ENCODE data around the gene TLX3.

TLX3 gene

GRCh38 chr5:171308453-171309275, at the start of gene TLX3:
Gene TLX3, plus strand, starts transcription at chr5:171309248. Its CDS starts 118 bp downstream, at chr5:171309366.
- Histone ChIP-seq H3K9ac (ENCODE audit: low read length) (no peak within 1 kb of the TSS), H3K4me3 (ENCODE audit: low read length) (no peak within 1 kb of the TSS), H3K9me3 (ENCODE audit: control insufficient read depth, low read length) (peaks cover 3% of the 10 kb centered on the region), H3K4me1 (ENCODE audit: control insufficient read depth, insufficient read depth, low read length) (no peaks in the 10 kb centered on the region), H3K36me3 (ENCODE audit: control insufficient read depth, insufficient read depth, low read length, severe bottlenecking) (no peaks in the 10 kb centered on the region), H3K27me3 (replicated peaks; ENCODE audit: control insufficient read depth, insufficient read depth, low read length) (peaks cover 85% of the 10 kb centered on the region)
- DNase-seq (ENCODE audit: low read depth), result no peak

GRCh38 chr5:171261361-171261760, 47.7 kb upstream of the TLX3 start:
- DNase-seq (ENCODE audit: low read depth), result no peak
- Histone ChIP-seq H3K4me3 (ENCODE audit: low read length) (no peak overlapping the region), H3K4me1 (ENCODE audit: control insufficient read depth, insufficient read depth, low read length) (no peaks in the 10 kb centered on the region), H3K36me3 (ENCODE audit: control insufficient read depth, insufficient read depth, low read length, severe bottlenecking) (no peaks in the 10 kb centered on the region), H3K27me3 (replicated peaks; ENCODE audit: control insufficient read depth, insufficient read depth, low read length) (no peaks in the 10 kb centered on the region), H3K9me3 (ENCODE audit: control insufficient read depth, low read length) (no peaks in the 10 kb centered on the region), H3K9ac (ENCODE audit: low read length) (no peak overlapping the region)

- no peaks in the 10 kb centered on the region for H3K27me3 ChIP-seq (replicated peaks; ENCODE audit: control insufficient read depth, insufficient read depth, low read length)
- no peaks in the 10 kb centered on the region for H3K36me3 ChIP-seq (ENCODE audit: control insufficient read depth, insufficient read depth, low read length, severe bottlenecking)
- no peak for DNase-seq (ENCODE audit: low read depth)
- H3K9ac ChIP-seq (ENCODE audit: low read length), result no peak overlapping the region
- H3K9me3 ChIP-seq (ENCODE audit: control insufficient read depth, low read length), result no peaks in the 10 kb centered on the region
- H3K4me3 ChIP-seq (ENCODE audit: low read length), result no peak overlapping the region
- no peaks in the 10 kb centered on the region for H3K4me1 ChIP-seq (ENCODE audit: control insufficient read depth, insufficient read depth, low read length)
Observed at GRCh38 chr5:171261904-171262303, 47.1 kb upstream of the TLX3 start.

GRCh38 chr5:171263181-171263580, 45.9 kb upstream of the TLX3 start:
- H3K36me3 ChIP-seq (ENCODE audit: control insufficient read depth, insufficient read depth, low read length, severe bottlenecking), result no peaks in the 10 kb centered on the region
- H3K4me1 ChIP-seq (ENCODE audit: control insufficient read depth, insufficient read depth, low read length), result no peaks in the 10 kb centered on the region
- no peaks in the 10 kb centered on the region for H3K27me3 ChIP-seq (replicated peaks; ENCODE audit: control insufficient read depth, insufficient read depth, low read length)
- H3K9me3 ChIP-seq (ENCODE audit: control insufficient read depth, low read length), result no peaks in the 10 kb centered on the region
- DNase-seq (ENCODE audit: low read depth), result no peak
- no peak overlapping the region for H3K4me3 ChIP-seq (ENCODE audit: low read length)
- H3K9ac ChIP-seq (ENCODE audit: low read length), result no peak overlapping the region

- Histone ChIP-seq H3K9ac (ENCODE audit: low read length) (no peak overlapping the region), H3K27me3 (replicated peaks; ENCODE audit: control insufficient read depth, insufficient read depth, low read length) (no peaks in the 10 kb centered on the region), H3K4me3 (ENCODE audit: low read length) (no peak overlapping the region), H3K36me3 (ENCODE audit: control insufficient read depth, insufficient read depth, low read length, severe bottlenecking) (no peaks in the 10 kb centered on the region), H3K4me1 (ENCODE audit: control insufficient read depth, insufficient read depth, low read length) (peaks cover 8% of the 10 kb centered on the region), H3K9me3 (ENCODE audit: control insufficient read depth, low read length) (no peaks in the 10 kb centered on the region)
- DNase-seq (ENCODE audit: low read depth), result no peak
Observed at GRCh38 chr5:171264843-171265242, 44.2 kb upstream of the TLX3 start.

GRCh38 chr5:171268700-171269620, 40.1 kb upstream of the TLX3 start:
- H3K27me3 ChIP-seq (replicated peaks; ENCODE audit: control insufficient read depth, insufficient read depth, low read length), result no peaks in the 10 kb centered on the region
- H3K36me3 ChIP-seq (ENCODE audit: control insufficient read depth, insufficient read depth, low read length, severe bottlenecking), result no peaks in the 10 kb centered on the region
- H3K4me3 ChIP-seq (ENCODE audit: low read length), result no peak overlapping the region
- no peaks in the 10 kb centered on the region for H3K9me3 ChIP-seq (ENCODE audit: control insufficient read depth, low read length)
- peaks cover 21% of the 10 kb centered on the region for H3K4me1 ChIP-seq (ENCODE audit: control insufficient read depth, insufficient read depth, low read length)
- H3K9ac ChIP-seq (ENCODE audit: low read length), result no peak overlapping the region
- no peak for DNase-seq (ENCODE audit: low read depth)

GRCh38 chr5:171269717-171270116, 39.3 kb upstream of the TLX3 start:
- Histone ChIP-seq H3K36me3 (ENCODE audit: control insufficient read depth, insufficient read depth, low read length, severe bottlenecking) (no peaks in the 10 kb centered on the region), H3K9me3 (ENCODE audit: control insufficient read depth, low read length) (no peaks in the 10 kb centered on the region), H3K4me3 (ENCODE audit: low read length) (no peak overlapping the region), H3K4me1 (ENCODE audit: control insufficient read depth, insufficient read depth, low read length) (peaks cover 21% of the 10 kb centered on the region), H3K27me3 (replicated peaks; ENCODE audit: control insufficient read depth, insufficient read depth, low read length) (no peaks in the 10 kb centered on the region), H3K9ac (ENCODE audit: low read length) (no peak overlapping the region)
- peak; percentile 88 for DNase-seq (ENCODE audit: low read depth)

GRCh38 chr5:171270136-171270535, 38.9 kb upstream of the TLX3 start:
- no peaks in the 10 kb centered on the region for H3K36me3 ChIP-seq (ENCODE audit: control insufficient read depth, insufficient read depth, low read length, severe bottlenecking)
- H3K27me3 ChIP-seq (replicated peaks; ENCODE audit: control insufficient read depth, insufficient read depth, low read length), result no peaks in the 10 kb centered on the region
- no peak overlapping the region for H3K4me3 ChIP-seq (ENCODE audit: low read length)
- peaks cover 21% of the 10 kb centered on the region for H3K4me1 ChIP-seq (ENCODE audit: control insufficient read depth, insufficient read depth, low read length)
- peak; percentile 66 for DNase-seq (ENCODE audit: low read depth)
- H3K9ac ChIP-seq (ENCODE audit: low read length), result no peak overlapping the region
- no peaks in the 10 kb centered on the region for H3K9me3 ChIP-seq (ENCODE audit: control insufficient read depth, low read length)

- no peaks in the 10 kb centered on the region for H3K27me3 ChIP-seq (replicated peaks; ENCODE audit: control insufficient read depth, insufficient read depth, low read length)
- H3K4me1 ChIP-seq (ENCODE audit: control insufficient read depth, insufficient read depth, low read length), result peaks cover 21% of the 10 kb centered on the region
- DNase-seq (ENCODE audit: low read depth), result no peak
- no peaks in the 10 kb centered on the region for H3K36me3 ChIP-seq (ENCODE audit: control insufficient read depth, insufficient read depth, low read length, severe bottlenecking)
- H3K4me3 ChIP-seq (ENCODE audit: low read length), result no peak overlapping the region
- no peaks in the 10 kb centered on the region for H3K9me3 ChIP-seq (ENCODE audit: control insufficient read depth, low read length)
- no peak overlapping the region for H3K9ac ChIP-seq (ENCODE audit: low read length)
Observed at GRCh38 chr5:171271798-171272197, 37.2 kb upstream of the TLX3 start.

GRCh38 chr5:171272996-171273970, 35.8 kb upstream of the TLX3 start:
- Histone ChIP-seq H3K4me3 (ENCODE audit: low read length) (no peak overlapping the region), H3K9ac (ENCODE audit: low read length) (no peak overlapping the region), H3K27me3 (replicated peaks; ENCODE audit: control insufficient read depth, insufficient read depth, low read length) (no peaks in the 10 kb centered on the region), H3K4me1 (ENCODE audit: control insufficient read depth, insufficient read depth, low read length) (peaks cover 21% of the 10 kb centered on the region), H3K9me3 (ENCODE audit: control insufficient read depth, low read length) (no peaks in the 10 kb centered on the region), H3K36me3 (ENCODE audit: control insufficient read depth, insufficient read depth, low read length, severe bottlenecking) (no peaks in the 10 kb centered on the region)
- peak; percentile 51 for DNase-seq (ENCODE audit: low read depth)
